ENCODE data around the gene PTPDC1. TPM values are rescaled to one million over a fixed set of nuclear protein-coding genes. Genes with fewer than 3 reads are reported as not detected.

The PTPDC1 gene
- total and polyA plus RNA-seq, 9 of the 15 experiments (the other 6 are each of a cell fraction or from before 2014, with no cell fraction given) = 1.1 to 8.1 (median 5.7) TPM

GRCh38 chr9:94139672-94140417 is 55.6 kb downstream of the PTPDC1 start (continued):
- TF ChIP-seq TSHZ1 (CRISPR knock-in tag; IDR thresholded peaks at IDR 0.05) (no peak), MEF2D (tag; conservative IDR thresholded peaks at IDR 0.05; ENCODE audit: low read depth) (no peak)

- ChIA-PET POLR2A (interaction anchor here (0.6 to 1.5 kb wide), 3 partner anchors 15 to 29 kb away, joined by 3 to 4 read pairs (median 3); no protein-coding TSS in a partner anchor), CTCF (ENCODE audit: low intra/inter-chr PET ratio) (no interaction called here)
- BruUV-seq (replicated peaks) = no TSS peak
- intact Hi-C loops (cut with micrococcal nuclease) = no loop called here
- H3K4me2 ChIP-seq (ENCODE audit: insufficient read depth, low read length) = peak overlapping the region; percentile 51
- no peaks in the 10 kb centered on the region for H3K27me3 ChIP-seq (ENCODE audit: control insufficient read depth in 2 of 2, insufficient read depth in 2 of 2, low read length in 2 of 2)
- peak overlapping the region; percentile 95 for H2AFZ ChIP-seq (ENCODE audit: low read depth, low read length)
- H3K4me3 ChIP-seq = no peak overlapping the region
- WGBS (ENCODE audit: insufficient coverage, low coverage, missing lambda C conversion rate) = 19% methylated on average over 4 of the region's 4 CpGs
- peak overlapping the region; percentile 62; the same call in 2 of the 3 replicates for H3K27ac ChIP-seq (ENCODE audit: extremely low read depth, low read depth, low read length)
- peak overlapping the region; percentile 54 to 62; a peak in 2 of 4 replicates for H3K9ac ChIP-seq (ENCODE audit: insufficient read depth in 1 of 2, low read depth in 2 of 2, low read length in 2 of 2)
- DNase-seq (ENCODE audit: extremely low read depth in 1 of 4, low spot score in 3 of 4) (no peak), FAIRE-seq (no peak), ATAC-seq (no peak; the same call in 2 of the 3 replicates)
- no peaks in the 10 kb centered on the region for H4K20me1 ChIP-seq (replicated peaks; ENCODE audit: control insufficient read depth, insufficient read depth, low read length)
- H3K36me3 ChIP-seq (ENCODE audit: control insufficient read depth, insufficient read depth, low read length) = no peaks in the 10 kb centered on the region
- H3K4me1 ChIP-seq (replicated peaks in 1 of 2; ENCODE audit: control insufficient read depth in 2 of 2, insufficient read depth in 2 of 2, low read length in 2 of 2) = peaks cover 23 to 37% of the 10 kb centered on the region in 2 experiments
- in situ Hi-C loops (cut with MboI) = no loop called here
- H3K79me2 ChIP-seq (ENCODE audit: control insufficient read depth, insufficient read depth, low read length) = no peaks in the 10 kb centered on the region
- no peaks in the 10 kb centered on the region for H3K9me1 ChIP-seq (ENCODE audit: control insufficient read depth, insufficient read depth, low read length)
- H3K9me3 ChIP-seq (replicated peaks; ENCODE audit: control insufficient read depth, insufficient read depth, low read depth, low read length) = no peaks in the 10 kb centered on the region
- no peak for TF ChIP-seq NFE2 (IDR thresholded peaks at IDR 0.05; ENCODE audit: low read depth)
- TF ChIP-seq NR0B1 (IDR thresholded peaks at IDR 0.05; ENCODE audit: partially characterized antibody) = no peak
- TF ChIP-seq PTRF (tag; IDR thresholded peaks at IDR 0.05) = no peak
- 0 out of 2 replicates have a peak, but pooled peaks have one; percentile 4 for TF ChIP-seq BACH1 (tag; IDR thresholded peaks at IDR 0.05)
- peak; percentile 50 for TF ChIP-seq PRDM10 (IDR thresholded peaks at IDR 0.05; ENCODE audit: partially characterized antibody)
- no peak for TF ChIP-seq ID3 (CRISPR knock-in tag; IDR thresholded peaks at IDR 0.05)
- TF ChIP-seq ID3 (tag; IDR thresholded peaks at IDR 0.05) = 0 out of 2 replicates have a peak, but pooled peaks have one; percentile 34
These were observed 56.1 kb downstream of the PTPDC1 start for GRCh38 chr9:94140418-94140780.

Measured in K562 (cell line).